IPS-NIHi7 (cell line): ENCODE measurements around the gene IFT57.
"Not testable (repeated sequence)": the region's sequence is repeated elsewhere in the genome, so short reads cannot be mapped to it uniquely, and the experiment has no call there.

Source experiments
- DNase-seq: peaks from one replicate; pipeline ENCODE4 v3.0.0; 2012; ENCODE audit warnings: mixed read lengths; ENCODE audit errors: extremely low spot score

Gene IFT57

DNA sequence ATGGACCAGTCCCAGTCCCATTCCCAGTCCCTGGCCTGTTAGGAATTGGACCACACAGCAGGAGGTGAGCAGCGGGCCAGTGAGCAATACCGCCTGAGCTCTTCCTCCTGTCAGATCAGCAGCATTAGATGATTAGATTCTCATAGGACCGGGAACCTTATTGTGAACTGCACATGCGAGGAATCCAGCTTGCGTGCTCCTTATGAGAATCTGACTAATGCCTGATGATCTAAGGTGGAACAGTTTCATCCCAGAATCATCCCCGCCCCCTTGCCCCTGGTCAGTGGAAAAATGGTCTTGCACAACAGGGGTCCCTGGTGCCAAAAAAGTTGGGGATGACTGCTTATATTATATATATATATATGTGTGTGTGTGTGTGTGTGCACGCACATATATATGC, 63.1 kb downstream of the IFT57 start:
- DNase-seq = no peak

DNA sequence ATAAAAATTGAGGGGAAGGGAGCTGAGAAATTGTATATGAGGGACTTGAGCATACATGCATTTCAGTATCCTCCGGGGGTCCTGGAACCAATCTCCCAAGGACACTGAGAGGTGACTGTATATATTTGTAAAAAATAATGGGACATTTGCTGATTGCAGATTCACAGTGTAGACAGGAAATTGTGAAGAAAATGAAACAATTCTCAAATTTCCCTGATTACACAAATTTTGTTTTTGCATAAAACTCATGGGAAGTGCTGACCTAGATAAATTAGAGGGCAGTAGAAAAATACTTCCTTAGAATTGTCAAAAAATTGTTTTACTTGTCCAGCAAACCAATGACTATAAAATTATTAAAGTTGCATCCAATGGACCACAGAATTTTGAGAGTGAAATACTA, 64.0 kb downstream of the IFT57 start:
- no peak for DNase-seq

DNA sequence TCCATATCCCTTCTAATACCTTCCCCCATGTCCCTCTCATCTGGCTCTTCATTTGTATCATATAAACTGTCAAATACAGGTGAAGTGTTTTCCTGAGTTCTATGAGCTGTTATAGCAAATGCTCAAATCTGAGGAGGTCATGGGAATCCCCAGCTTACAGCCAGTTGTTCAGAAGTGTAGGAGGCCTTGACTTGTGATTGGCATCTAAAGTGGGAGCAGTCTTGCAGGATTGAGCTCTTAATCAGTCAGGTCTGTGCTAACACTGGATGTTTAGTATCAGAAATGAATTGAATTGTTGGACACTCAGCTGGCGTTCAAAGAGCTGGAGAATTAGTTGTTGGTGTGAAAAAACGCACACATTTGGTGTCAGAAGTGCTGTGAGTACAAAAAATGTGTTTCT, 65.0 kb downstream of the IFT57 start:
- DNase-seq = no peak

DNA sequence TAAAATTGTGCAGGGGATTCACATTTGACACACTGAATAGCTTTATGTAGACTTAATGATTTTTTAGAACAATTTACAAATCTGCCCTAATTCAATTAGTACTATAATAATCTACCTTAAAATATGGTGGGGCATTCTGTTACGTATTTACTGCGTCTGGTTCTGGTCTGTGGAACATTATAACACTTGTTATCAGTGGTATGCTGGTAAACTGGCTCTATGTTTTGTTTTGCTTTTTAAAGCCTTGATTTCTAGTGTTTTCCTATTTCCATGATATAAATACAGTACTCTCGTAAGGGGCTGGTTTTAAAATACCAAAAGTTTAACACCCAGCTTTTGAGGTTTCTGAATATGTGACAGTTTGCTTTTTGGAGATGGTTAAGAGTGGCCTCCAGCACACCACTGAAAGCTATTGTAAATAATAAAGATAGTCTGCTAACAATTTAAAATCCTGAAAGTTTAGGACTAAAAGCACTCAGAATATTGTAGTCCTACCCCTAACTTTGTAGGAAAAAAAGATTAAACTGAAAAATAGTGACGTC, 65.8 kb downstream of the IFT57 start:
- DNase-seq = no peak

DNA sequence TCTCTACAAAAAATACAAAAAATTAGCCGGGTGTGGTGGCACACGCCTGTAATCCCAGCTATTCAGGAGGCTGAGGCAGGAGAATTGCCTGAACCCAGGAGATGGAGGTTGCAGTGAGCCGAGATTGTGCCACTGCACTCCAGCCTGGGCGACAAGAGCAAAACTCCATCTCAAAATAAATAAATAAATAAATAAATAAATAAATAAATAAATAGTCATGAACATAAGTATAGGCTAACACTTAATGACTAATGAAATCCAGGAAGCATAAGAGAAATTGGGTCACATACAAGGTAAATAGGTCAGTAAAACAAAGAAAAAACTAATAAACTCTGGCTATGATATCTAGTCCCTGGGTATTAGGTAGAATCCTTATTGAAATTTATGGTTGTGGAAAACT, 66.6 kb downstream of the IFT57 start:
- DNase-seq = not testable (repeated sequence)

DNA sequence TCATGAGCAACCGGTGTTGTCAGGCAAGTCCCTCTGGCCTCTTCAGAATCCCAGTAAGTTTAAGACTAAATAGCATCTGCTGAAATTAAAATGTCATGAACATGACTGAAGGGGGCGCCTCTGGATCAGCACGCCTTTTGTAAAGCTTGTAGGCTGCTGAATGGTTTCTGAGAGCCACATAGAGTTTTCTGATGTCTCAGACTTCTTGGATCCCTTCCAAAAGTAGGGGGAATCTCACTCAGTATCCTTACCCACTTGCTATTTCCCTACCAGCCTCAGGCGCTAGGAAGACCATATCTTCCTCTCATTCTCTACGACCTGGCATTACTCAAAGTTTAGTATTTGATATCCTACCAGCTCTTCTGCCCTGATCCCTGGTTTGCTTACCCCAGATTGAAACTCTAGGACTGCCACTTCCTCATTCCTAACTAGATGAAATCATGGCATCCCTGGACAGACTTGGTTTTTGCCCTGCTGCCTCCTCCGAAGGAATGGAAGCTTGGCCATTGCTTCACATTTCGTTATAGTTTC, 68.7 kb downstream of the IFT57 start:
- peak; percentile 69 for DNase-seq

DNA sequence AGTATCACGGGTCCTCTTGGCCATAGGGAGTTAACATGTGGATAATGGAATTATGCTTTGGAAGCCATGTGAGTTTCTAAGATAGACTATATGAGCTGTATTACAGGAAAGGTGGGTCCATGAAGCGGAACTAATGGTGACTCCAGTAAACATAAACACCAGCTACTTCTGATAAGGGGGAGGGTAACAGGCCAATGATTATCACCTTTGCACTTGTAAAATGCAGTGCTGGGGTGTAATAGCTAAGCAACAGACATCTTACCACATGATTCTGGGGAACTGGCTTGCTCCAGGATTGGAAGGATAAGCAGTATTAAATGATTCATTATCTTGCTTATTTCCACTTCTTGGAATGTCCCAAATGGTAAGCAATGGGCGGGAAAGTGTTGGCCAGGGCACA, 70.0 kb downstream of the IFT57 start:
- DNase-seq = no peak

DNA sequence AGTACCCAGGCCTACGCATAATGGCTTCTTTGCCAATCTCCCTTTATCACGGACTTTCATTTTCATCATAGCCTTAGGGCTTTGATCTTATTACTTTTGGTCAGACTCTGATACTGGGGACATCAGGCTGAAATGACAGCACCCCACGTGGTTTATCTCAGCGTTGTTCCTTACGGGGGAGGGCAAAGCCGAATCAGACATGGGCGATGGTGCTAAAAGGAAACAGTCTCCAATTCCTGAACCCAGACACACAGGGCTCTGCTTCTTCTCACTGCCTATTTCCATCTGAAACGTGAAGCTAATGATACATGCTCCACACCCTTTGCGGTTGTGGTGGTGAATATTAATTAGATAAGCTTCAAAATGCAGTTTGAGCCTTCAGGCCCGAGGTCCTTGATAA, 72.0 kb downstream of the IFT57 start:
- DNase-seq = no peak

DNA sequence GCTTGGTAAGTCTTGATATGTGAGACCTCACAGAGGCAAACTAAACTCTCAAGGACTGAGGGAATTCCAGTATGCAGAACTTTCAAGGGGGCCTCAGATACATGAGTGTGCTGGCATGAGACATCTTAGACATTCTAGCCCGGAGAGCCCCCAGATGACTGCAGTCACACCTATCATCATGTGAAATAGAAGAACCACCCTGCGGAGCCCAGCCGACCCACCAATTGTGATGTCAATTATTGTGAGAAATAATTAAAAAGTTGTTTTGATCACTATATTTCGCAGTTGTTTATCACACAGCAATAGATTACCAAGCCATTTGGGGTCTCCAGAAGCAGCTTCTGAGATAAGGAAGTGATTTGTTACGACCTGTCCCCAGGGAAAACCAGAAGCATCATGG, 76.1 kb downstream of the IFT57 start:
- DNase-seq = no peak

DNA sequence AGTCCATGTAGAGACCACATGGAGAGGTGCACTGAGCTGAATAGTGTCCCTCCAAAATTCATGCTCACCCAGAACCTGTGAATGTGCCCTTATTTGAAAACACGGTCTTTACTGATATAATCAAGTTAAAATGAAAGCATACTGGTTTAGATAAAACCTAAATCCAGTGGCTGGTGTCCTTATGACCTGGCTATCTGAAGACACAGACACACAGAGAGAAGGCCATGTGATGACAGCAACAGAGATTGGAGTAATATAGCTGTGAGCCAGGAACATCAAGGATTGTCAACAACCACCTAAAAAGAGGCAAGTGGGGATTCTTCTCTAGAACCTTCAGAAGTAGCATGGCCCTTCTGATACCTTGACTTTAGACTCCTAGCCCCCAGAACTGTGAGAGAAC, 76.6 kb downstream of the IFT57 start:
- no peak for DNase-seq

DNA sequence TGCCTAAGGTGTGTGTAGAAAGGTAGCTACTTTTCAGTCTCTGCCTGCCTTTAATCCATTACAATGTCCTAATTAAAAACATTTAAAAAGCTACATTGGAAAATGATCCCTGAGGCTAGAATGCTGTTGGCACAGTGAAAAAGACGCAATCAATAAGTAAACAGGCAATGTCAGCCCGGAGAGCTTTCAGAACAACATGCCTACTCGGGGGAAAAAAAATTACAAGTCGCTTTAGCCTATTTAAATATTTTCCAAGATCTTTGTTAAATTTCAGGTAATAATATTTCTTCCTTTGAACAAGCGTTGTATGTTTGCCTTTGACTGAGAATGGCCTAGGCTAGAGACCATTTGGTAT, 84.8 kb downstream of the IFT57 start:
- no peak for DNase-seq

DNA sequence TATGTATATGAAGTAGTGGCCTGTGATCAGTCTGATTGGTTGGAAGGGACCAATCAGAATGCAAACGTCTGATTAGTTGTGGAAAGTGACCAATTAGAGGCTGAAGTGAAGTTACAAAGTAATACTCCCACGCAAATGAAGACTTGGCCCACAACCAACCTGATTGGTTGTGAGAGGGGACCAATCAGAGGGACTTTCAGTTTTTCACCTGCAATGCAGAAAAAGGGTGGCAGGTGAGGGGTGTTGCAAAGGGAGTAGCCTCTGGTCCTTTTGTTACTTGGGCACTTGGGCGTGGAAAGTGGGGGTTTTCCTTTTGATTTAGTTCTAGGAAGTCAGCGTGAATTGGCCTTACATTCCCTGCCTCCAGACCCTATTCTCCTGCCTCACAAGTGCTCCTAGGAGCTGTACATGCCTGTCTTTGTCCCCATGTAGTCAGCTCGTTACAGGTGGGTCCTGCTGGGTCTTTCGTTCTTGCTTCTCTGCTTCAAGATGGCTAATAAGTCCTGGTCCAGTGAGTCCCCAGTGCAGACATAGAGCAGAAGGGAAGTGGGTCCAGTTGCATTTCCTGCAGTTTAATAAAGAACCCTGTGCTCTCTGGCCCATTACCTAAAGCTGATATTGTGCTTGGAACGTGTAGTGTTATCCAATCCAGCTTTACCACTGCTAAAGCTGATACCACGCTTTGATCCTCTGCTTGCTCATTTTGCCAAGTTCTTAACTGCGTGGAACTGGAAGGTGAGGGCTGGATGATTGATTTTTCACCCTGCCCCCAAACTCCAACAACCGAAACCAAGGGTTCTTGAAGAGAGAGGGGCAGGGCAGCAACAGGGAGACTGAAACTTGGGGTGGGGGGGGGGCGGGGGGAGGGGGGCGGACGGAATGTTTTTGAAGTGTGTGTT, 85.4 kb downstream of the IFT57 start:
- no peak for DNase-seq

DNA sequence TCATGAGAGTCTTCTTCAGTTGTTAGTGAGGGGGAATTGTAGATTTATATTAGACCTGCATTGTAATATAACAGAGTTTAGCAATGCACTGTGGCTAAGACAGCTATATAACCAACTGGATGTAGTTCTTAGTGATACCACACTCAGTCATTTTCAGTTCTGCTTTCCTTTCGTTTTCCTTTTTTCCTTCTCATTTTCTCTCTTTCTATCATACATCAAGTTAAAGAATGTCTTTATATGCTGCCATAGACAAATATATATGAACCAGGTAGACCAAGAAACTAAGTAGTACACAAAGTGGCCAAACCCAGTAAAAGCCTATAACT, 87.7 kb downstream of the IFT57 start:
- DNase-seq = no peak

DNA sequence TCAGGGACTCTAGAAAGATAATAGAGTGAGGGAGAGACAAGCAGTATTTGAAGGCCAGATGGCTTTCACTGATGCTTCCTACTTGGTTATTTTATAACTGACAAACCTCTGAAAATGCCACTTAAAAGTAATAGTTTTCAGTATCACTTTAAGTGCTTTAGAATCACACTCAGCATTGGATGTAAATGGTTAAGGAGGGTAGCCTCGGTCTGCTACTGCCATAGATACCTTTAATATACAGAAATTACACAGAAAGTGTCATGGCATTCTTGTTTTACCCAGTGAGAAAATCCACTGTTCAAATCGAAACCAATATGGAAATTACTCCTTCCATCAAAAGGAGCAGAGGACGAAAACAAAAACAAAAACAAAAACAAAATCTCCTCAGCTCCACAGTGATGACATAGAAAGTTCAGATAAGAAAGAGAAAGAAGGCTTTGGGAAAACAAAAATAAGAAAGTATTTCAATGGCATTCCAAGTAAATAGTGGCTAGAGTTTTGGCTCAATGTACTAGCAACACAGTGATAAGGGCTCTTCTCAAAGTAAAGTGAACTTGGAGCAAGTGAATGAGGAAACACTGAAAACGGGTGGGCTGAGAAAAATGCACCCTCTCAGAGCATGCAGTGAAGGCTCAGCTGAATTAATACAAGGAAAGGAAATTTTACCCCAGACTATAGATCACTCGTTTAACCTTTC, 88.2 kb downstream of the IFT57 start:
- DNase-seq = no peak

DNA sequence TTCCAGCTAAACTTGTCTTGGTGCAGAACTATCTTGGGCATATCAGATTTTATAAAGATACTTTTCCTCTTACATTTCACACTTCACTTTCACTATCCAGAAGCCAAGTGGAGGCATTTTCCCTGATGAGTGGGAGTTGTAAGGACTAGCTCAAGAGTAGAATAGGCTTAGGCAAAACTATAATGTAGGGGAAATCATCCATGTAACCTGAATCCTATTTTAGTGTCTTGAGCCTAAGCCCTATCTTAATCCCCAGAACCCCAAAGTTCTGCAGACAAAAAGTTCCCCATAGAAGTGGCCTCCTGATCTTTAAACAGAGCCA, 89.2 kb downstream of the IFT57 start:
- no peak for DNase-seq

DNA sequence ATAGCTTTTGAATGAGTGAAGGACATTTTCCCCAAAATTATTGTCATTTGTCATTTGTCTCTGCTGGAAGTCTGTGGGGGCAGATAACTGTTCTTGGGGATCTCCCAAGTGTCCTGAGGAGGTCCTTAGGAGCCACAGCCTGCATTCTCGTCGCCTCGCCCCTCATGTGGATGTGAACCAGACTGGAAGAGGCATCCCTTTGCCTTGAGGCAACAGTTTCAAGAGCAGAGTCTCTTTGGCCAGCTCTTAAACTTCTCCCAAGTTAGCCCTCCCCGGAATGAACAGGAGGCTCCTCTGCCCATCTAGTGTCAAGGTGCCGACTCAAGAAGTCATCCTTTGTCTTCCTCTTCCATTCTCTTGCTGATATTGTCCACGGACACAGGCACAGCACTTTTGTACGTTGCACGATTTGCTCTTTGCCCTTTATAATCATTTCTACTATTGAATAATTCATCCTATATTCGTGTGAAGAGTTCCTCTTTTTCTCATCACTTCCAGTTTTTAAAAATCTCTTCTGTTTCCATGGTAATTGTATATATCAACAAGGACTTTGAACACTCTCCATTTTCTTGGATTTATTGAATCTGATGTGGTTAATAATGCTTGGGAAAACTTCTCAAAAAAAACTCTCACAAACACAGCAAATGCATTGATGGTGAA, 90.6 kb downstream of the IFT57 start:
- no peak for DNase-seq

DNA sequence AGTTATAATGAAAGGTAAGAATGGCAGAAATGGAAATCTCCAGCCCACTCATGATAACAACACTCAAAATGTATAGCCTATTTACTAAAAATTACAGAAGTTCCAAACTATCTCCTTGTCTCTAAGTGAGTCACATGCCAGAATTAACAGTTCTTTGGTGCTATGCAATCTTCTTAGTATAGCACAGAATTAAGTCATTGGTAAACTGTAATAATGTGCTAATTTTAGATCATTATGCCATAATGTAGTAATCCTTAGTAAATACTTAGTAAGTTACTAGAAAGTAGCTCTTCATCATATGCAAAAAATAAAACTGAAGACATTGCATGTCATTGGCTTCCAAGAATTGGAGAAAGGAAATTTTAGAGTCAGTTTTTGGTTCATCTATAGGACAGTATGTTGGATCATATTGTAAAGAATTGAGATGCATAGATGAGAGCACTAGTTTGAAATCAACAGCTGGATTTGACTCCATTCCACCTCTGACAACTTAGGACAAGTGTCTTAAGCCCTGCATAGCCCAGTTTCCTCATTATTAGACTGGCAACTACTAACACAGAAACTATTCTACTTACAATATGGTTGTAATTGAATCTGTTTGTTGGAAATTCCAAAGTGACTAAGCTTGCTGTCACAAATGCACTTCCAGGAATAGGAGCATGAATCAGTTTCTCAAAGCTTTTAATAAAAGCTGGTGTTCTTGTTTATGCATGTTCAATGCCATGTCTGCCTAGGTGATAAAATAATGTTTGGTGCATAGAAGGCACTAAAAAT, 91.3 kb downstream of the IFT57 start:
- DNase-seq = no peak

DNA sequence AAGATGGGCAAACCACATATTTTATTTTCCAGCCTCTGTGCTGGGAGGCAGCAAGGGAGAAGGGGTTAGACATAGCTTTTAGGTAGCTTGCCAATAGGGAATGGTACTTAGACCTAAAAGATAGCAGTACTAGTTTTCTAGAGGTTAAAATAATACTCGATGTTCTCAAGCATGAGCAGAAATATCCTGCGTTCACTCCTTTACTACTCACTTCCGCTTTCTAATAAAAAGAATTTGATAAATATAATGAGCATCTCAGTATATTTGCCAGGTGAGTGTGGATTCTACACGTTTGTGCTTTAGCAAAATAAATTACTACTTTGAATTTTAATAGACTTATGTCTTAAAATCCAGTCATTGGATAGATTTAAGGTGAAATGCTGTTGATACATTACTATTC, 92.0 kb downstream of the IFT57 start:
- no peak for DNase-seq

DNA sequence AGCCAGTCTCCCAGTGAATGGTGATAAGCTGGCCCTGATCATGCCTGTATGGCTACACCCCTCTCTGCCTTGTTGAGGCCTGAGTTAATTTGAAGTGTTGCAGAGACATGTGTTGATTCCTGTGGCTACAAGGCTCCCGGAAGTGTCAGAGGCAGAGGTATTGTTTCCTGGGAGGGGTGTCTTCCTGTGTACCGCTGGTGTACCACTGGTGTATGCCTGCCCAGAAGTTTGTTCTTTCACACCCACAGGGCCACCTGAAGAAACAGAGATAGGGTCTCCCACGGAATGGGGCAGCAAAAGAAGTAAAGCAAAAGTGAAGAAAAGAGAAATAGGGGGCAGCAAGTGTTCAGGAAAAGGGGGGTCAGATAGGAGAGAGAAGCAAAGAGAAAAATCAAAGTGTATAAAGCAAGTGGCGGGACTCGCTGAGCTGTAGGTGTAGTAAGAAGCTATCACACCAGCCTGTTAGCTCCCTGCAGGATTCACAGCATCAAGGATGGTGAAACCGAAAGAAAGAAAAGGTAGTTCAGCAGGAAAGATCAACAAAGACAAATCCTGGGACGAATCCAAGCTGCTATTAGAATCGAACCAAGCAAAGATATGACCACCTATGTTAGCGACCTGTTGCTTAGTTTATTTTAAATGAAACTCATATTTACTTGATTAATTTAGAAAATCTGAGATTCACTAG, 94.8 kb downstream of the IFT57 start:
- DNase-seq = no peak

DNA sequence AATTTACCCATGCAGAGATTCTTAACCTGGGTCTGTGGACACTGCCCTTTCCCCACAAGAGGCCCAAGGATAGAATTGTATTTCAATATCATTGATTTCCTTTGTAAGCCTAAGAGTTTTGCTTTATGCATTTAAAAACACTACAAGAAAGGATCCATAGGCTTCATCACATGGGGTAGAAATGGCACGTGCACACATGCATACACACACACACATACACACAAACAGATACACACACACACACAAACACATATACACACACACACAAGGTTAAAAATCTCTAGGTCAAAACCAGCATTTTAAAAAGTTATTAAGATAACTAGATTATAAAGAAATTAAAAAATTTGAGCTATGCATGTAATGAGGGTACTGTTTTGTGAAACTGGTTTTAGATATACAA, 95.9 kb downstream of the IFT57 start:
- DNase-seq = no peak

DNA sequence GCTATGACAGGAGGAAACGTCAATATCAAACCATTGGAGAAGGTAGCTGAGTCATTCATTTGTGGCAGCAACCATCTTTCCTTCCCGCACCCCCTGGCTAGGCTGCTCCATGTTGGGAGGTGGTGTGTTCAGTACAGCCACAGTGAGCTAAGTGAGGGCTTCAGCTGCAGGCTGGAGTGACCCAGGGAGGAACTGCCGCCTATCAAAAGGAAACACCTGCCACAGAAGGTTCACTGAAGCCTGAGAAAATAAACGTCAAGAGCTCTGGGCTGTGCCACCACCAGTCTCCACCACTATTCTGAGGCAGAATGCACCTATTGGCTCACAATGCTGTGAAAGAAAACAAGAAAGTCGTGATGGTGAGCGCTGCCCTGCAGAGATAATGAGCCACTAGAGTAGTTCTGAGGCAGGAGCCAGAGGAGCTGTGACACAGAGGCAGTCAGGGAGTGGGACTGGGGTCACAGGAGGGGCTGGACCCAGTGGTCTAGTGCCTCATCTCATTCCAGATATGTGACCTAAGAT, 96.6 kb downstream of the IFT57 start:
- no peak for DNase-seq
